ENCODE measurements around the gene KCNIP2. TPM values are rescaled to one million over a fixed set of nuclear protein-coding genes. Genes with fewer than 3 reads are reported as not detected.

Gene KCNIP2
- total RNA-seq, 2 donors from 2014 or later, result 2.8 to 3.0 TPM

GRCh38 chr10:101780187-101780817 lies 63.3 kb downstream of the KCNIP2 start:
- Histone ChIP-seq H3K9ac (ENCODE audit: extremely low read depth, low read length, poor library complexity, severe bottlenecking) (peak overlapping the region; percentile 70), H3K36me3 (ENCODE audit: control insufficient read depth, insufficient read depth, low read length) (peaks cover 34% of the 10 kb centered on the region), H3K4me1 (ENCODE audit: control insufficient read depth, insufficient read depth, low read length) (peaks cover 18% of the 10 kb centered on the region), H3K27me3 (ENCODE audit: control insufficient read depth, insufficient read depth, low read length, poor library complexity, severe bottlenecking) (no peaks in the 10 kb centered on the region), H3K9me3 (ENCODE audit: control insufficient read depth, low read length) (no peaks in the 10 kb centered on the region), H3K27ac (ENCODE audit: low read depth, low read length) (peak overlapping the region; percentile 10), H3K4me3 (ENCODE audit: low read length) (peak overlapping the region; percentile 30)
- Mint-ChIP-seq H3K27ac (peak overlapping the region; percentile 93), H3K4me3 (peak overlapping the region; percentile 99), H3K9me3 (no peaks in the 10 kb centered on the region), H3K36me3 (ENCODE audit: low read depth) (peaks cover 7% of the 10 kb centered on the region), H3K27me3 (ENCODE audit: insufficient read depth) (peaks cover 7% of the 10 kb centered on the region), H3K4me1 (peaks cover 49% of the 10 kb centered on the region)
- no peak for DNase-seq
- TF ChIP-seq CTCF (conservative IDR thresholded peaks at IDR 0.05), result no peak
- 44 to 59% methylated on average over 13 to 17 of the region's 17 CpGs for WGBS, 2 experiments (ENCODE audit: insufficient coverage in 1 of 2, insufficient read length in 1 of 2)

- peaks cover 47% of the 10 kb centered on the region for H3K4me1 Mint-ChIP-seq
- no peaks in the 10 kb centered on the region for H3K27me3 ChIP-seq (ENCODE audit: control insufficient read depth, insufficient read depth, low read length, poor library complexity, severe bottlenecking)
- H3K4me3 ChIP-seq (ENCODE audit: low read length), result peak overlapping the region; percentile 67
- peak overlapping the region; percentile 70 for H3K9ac ChIP-seq (ENCODE audit: extremely low read depth, low read length, poor library complexity, severe bottlenecking)
- peak overlapping the region; percentile 10 for H3K27ac ChIP-seq (ENCODE audit: low read depth, low read length)
- peak overlapping the region; percentile 93 for H3K27ac Mint-ChIP-seq
- peaks cover 18% of the 10 kb centered on the region for H3K4me1 ChIP-seq (ENCODE audit: control insufficient read depth, insufficient read depth, low read length)
- H3K4me3 Mint-ChIP-seq, result peak overlapping the region; percentile 99
- WGBS, 2 experiments (ENCODE audit: insufficient coverage in 1 of 2, insufficient read length in 1 of 2), result 11 to 12% methylated on average over 12 to 51 of the region's 51 CpGs
- no peaks in the 10 kb centered on the region for H3K9me3 Mint-ChIP-seq
- H3K27me3 Mint-ChIP-seq (ENCODE audit: insufficient read depth), result peaks cover 12% of the 10 kb centered on the region
- H3K36me3 ChIP-seq (ENCODE audit: control insufficient read depth, insufficient read depth, low read length), result peaks cover 28% of the 10 kb centered on the region
- no peaks in the 10 kb centered on the region for H3K9me3 ChIP-seq (ENCODE audit: control insufficient read depth, low read length)
- H3K36me3 Mint-ChIP-seq (ENCODE audit: low read depth), result peaks cover under 1% of the 10 kb centered on the region
- TF ChIP-seq CTCF (conservative IDR thresholded peaks at IDR 0.05), result peak; percentile 96
- DNase-seq, result peak; percentile 96
These were observed 63.9 kb downstream of the KCNIP2 start for GRCh38 chr10:101779544-101780186.

DNA sequence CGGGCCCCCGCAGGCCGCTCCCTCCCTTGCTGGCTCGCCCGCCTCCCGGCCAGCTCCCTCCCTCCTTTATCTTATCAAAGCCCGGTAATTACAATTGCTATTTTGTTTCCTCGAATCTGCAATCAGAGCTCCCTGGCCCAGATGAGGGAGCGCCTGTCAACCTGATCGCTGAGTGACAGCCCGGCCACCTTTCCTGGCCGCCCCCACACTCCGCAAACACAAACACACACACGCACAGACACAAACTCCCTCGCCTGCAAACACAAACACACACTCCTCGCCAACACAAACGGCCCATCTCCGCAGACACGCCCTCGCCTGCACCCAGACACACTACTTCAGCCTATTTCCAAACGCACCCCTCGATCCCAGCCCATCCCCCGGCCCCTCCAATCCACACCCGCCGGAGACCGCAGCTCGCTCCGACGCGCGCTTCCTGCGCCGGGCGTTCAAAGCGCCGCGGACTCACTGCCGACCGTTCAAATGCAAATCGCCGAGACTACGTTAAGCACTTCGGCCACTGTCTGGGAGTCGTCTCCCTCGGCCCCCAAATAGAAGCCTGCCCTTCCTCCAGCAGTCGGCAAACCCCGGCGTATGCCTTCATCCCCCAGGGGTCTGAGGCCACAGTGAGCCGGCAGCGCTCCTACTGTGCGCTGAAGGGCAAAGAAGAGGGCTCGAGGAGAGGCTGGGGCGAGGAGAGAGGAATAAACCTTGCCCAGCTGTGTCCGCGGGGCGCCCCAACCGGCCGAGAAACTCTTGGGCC lies 64.6 kb downstream of the KCNIP2 start:
- Mint-ChIP-seq H3K36me3 (ENCODE audit: low read depth) (peaks cover 6% of the 10 kb centered on the region), H3K27me3 (ENCODE audit: insufficient read depth) (peaks cover 19% of the 10 kb centered on the region), H3K4me3 (peak overlapping the region; percentile 99), H3K27ac (peak overlapping the region; percentile 93), H3K4me1 (peaks cover 52% of the 10 kb centered on the region), H3K9me3 (no peaks in the 10 kb centered on the region)
- H3K27me3 ChIP-seq (ENCODE audit: control insufficient read depth, insufficient read depth, low read length, poor library complexity, severe bottlenecking), result peaks cover 4% of the 10 kb centered on the region
- peak overlapping the region; percentile 70 for H3K9ac ChIP-seq (ENCODE audit: extremely low read depth, low read length, poor library complexity, severe bottlenecking)
- H3K27ac ChIP-seq (ENCODE audit: low read depth, low read length), result no peak overlapping the region
- no peak for TF ChIP-seq CTCF (conservative IDR thresholded peaks at IDR 0.05)
- peaks cover 22% of the 10 kb centered on the region for H3K4me1 ChIP-seq (ENCODE audit: control insufficient read depth, insufficient read depth, low read length)
- DNase-seq, result peak; percentile 95
- WGBS, 2 experiments (ENCODE audit: insufficient coverage in 1 of 2, insufficient read length in 1 of 2), result 0 to 1% methylated on average over 10 to 58 of the region's 58 CpGs
- H3K9me3 ChIP-seq (ENCODE audit: control insufficient read depth, low read length), result no peaks in the 10 kb centered on the region
- H3K4me3 ChIP-seq (ENCODE audit: low read length), result peak overlapping the region; percentile 67
- H3K36me3 ChIP-seq (ENCODE audit: control insufficient read depth, insufficient read depth, low read length), result peaks cover 27% of the 10 kb centered on the region

Data from endodermal cell (in vitro differentiated cells).